IMR-90 (cell line): Measurements from ENCODE around the gene JAK1. TPM values are rescaled to one million over a fixed set of nuclear protein-coding genes. Genes with fewer than 3 reads are reported as not detected.

Experiments used
- ATAC-seq: fragments of 200-7000 bp; cut with Tn5 transposase; 2 replicates; pipeline ENCODE4 v1.9.1; 2020; ENCODE audit warnings: low read depth, mild to moderate bottlenecking, moderate library complexity
- BruUV-seq: library from RNA; stranded (reverse); fragments of 400-500 nt; replicated peaks from 2 replicates; lab custom pipeline; 2021; lab: Mats Ljungman, UMichigan
- CTCF ChIA-PET: fragments of 300-600 bp; formaldehyde crosslinking; extraction: SDS; loops from one replicate; lab custom pipeline; 2021; ENCODE audit warnings: antibody characterized with exemption; lab: Yijun Ruan, JAX
- POLR2A ChIA-PET: fragments of 300-600 bp; sonication (Branson Sonifier 250); formaldehyde crosslinking; loops from one replicate; lab custom pipeline; 2022; ENCODE audit warnings: antibody characterized with exemption; ENCODE audit not compliant: unreplicated experiment; lab: Charles Lee
- DNase-seq: peaks from one replicate; pipeline ENCODE4 v3.0.0; 2013
- H2AFZ ChIP-seq: replicated peaks from 2 replicates; pipeline ENCODE3; 2013; ENCODE audit warnings: low read length, mild to moderate bottlenecking; ENCODE audit not compliant: poor library complexity
- H2AK5ac ChIP-seq: 2 replicates; pipeline ENCODE4 v1.6.1; 2013; ENCODE audit warnings: low read depth, low read length, inconsistent platforms
- H2AK9ac ChIP-seq: replicated peaks from 2 replicates; pipeline ENCODE3; 2013; ENCODE audit warnings: mild to moderate bottlenecking, low read depth, low read length, moderate library complexity; ENCODE audit not compliant: poor library complexity
- H2BK120ac ChIP-seq: 2 replicates; pipeline ENCODE4 v1.6.1; 2013; ENCODE audit warnings: low read depth, low read length, inconsistent platforms
- H2BK15ac ChIP-seq: 3 replicates; pipeline ENCODE4 v1.6.1; 2013; ENCODE audit warnings: low read depth, low read length, inconsistent platforms
- H2BK20ac ChIP-seq: 2 replicates; pipeline ENCODE4 v1.6.1; 2013; ENCODE audit warnings: low read depth, mild to moderate bottlenecking, inconsistent platforms, low read length, moderate library complexity
- H2BK5ac ChIP-seq: 2 replicates; pipeline ENCODE4 v1.6.1; 2013; ENCODE audit warnings: mild to moderate bottlenecking, low read depth, low read length, inconsistent platforms; ENCODE audit not compliant: poor library complexity, severe bottlenecking
- H3K14ac ChIP-seq: replicated peaks from 2 replicates; pipeline ENCODE4 v1.6.1; 2013; ENCODE audit warnings: low read depth, low read length, inconsistent platforms
- H3K18ac ChIP-seq: 2 replicates; pipeline ENCODE4 v1.6.1; 2013; ENCODE audit warnings: low read depth, low read length, control low read depth
- H3K23ac ChIP-seq: 2 replicates; pipeline ENCODE4 v1.6.1; 2013; ENCODE audit warnings: low read depth, low read length, inconsistent platforms
- H3K27ac ChIP-seq: 2 replicates; pipeline ENCODE4 v1.5.1; 2013; ENCODE audit warnings: mild to moderate bottlenecking, control low read depth, low read length; ENCODE audit not compliant: insufficient read depth
- H3K27me3 ChIP-seq: 2 replicates; pipeline ENCODE4 v1.6.1; 2013; ENCODE audit warnings: low read length; ENCODE audit not compliant: control insufficient read depth, insufficient read depth
- H3K36me3 ChIP-seq: 2 replicates; pipeline ENCODE4 v1.6.1; 2013; ENCODE audit warnings: low read length, mixed read lengths; ENCODE audit not compliant: control insufficient read depth, insufficient read depth
- H3K4ac ChIP-seq: 2 replicates; pipeline ENCODE4 v1.6.1; 2013; ENCODE audit warnings: low read depth, low read length, inconsistent platforms
- H3K4me1 ChIP-seq: 2 replicates; pipeline ENCODE4 v1.6.1; 2013; ENCODE audit warnings: low read length, mixed read lengths; ENCODE audit not compliant: control insufficient read depth, insufficient read depth
- H3K4me2 ChIP-seq: 2 replicates; pipeline ENCODE4 v1.6.1; 2013; ENCODE audit warnings: low read depth, mild to moderate bottlenecking, control low read depth, low read length, moderate library complexity
- H3K4me3 ChIP-seq: 2 replicates; pipeline ENCODE4 v1.5.1; 2013; ENCODE audit warnings: low read depth, mild to moderate bottlenecking, control low read depth, low read length, moderate library complexity; ENCODE audit not compliant: insufficient read depth
- H3K56ac ChIP-seq: 2 replicates; pipeline ENCODE4 v1.6.1; 2013; ENCODE audit warnings: low read length, inconsistent platforms; ENCODE audit not compliant: insufficient read depth; ENCODE audit errors: extremely low read depth
- H3K79me1 ChIP-seq, 2 experiments: 2 replicates each; pipeline ENCODE4 v1.6.1; 2013; ENCODE audit warnings: low read length in 2 of 2, inconsistent platforms in 1 of 2, low read depth in 1 of 2
- H3K9ac ChIP-seq: 2 replicates; pipeline ENCODE4 v1.6.1; 2013; ENCODE audit warnings: low read depth, low read length, control low read depth
- H3K9me1 ChIP-seq: 2 replicates; pipeline ENCODE4 v1.6.1; 2013; ENCODE audit warnings: low read length, inconsistent platforms; ENCODE audit not compliant: insufficient read depth
- H3K9me3 ChIP-seq: 2 replicates; pipeline ENCODE4 v1.6.1; 2013; ENCODE audit warnings: low read length; ENCODE audit not compliant: control insufficient read depth, insufficient read depth
- H4K20me1 ChIP-seq: 2 replicates; pipeline ENCODE4 v1.6.1; 2013; ENCODE audit warnings: low read length, inconsistent platforms; ENCODE audit not compliant: insufficient read depth
- H4K5ac ChIP-seq: 2 replicates; pipeline ENCODE4 v1.6.1; 2013; ENCODE audit warnings: mild to moderate bottlenecking, low read depth, low read length, control low read depth
- H4K8ac ChIP-seq, 2 experiments: 2 replicates each; pipeline ENCODE4 v1.6.1; 2013; ENCODE audit warnings: low read depth in 2 of 2, low read length in 2 of 2, control low read depth in 1 of 2, inconsistent platforms in 1 of 2
- H4K91ac ChIP-seq: 2 replicates; pipeline ENCODE4 v1.6.1; 2013; ENCODE audit warnings: low read depth, low read length, inconsistent platforms; ENCODE audit not compliant: insufficient read depth
- CHD1 ChIP-seq: IDR thresholded peaks from 2 replicates; pipeline ENCODE4 v1.6.1; 2012; ENCODE audit warnings: low read depth, low read length, improper control_type of control experiment
- NFE2L2 ChIP-seq: fragments of 150-350 bp; IDR thresholded peaks from 2 replicates; pipeline ENCODE4 v1.6.1; 2016; ENCODE audit warnings: low read depth, mild to moderate bottlenecking, low read length
- POLR2A ChIP-seq: IDR thresholded peaks from 2 replicates; pipeline ENCODE4 v1.6.1; 2012; ENCODE audit warnings: mild to moderate bottlenecking, low read depth, low read length
- RAD21 ChIP-seq: IDR thresholded peaks from 2 replicates; pipeline ENCODE4 v1.6.1; 2012; ENCODE audit warnings: low read length, improper control_type of control experiment
- RFX5 ChIP-seq: IDR thresholded peaks from 2 replicates; pipeline ENCODE4 v1.8.0; 2012; ENCODE audit warnings: low read depth, mild to moderate bottlenecking, low read length, moderate library complexity
- WGBS, 2 experiments: methylation state at CpG; one replicate each; pipeline versions ENCODE4 v1.1.5 to v1.1.7; 2013; ENCODE audit warnings: missing lambda C conversion rate in 2 of 2; ENCODE audit not compliant: insufficient read length in 1 of 2; ENCODE audit errors: extremely low coverage in 2 of 2; 5-methylcytosine and 5-hydroxymethylcytosine counted together
- dilution Hi-C: fragments of 300-500 bp; cut with HindIII; formaldehyde crosslinking; loops from one replicate; pipeline ENCODE4 v1.14.3; 2018; ENCODE audit warnings: low sequenced_read_pairs; ENCODE audit not compliant: unreplicated experiment
- in situ Hi-C: fragments of 300-500 bp; cut with MboI; formaldehyde crosslinking; loops from 3 replicates; pipeline ENCODE4 v1.14.3; 2019; ENCODE audit warnings: low sequenced_read_pairs, inconsistent platforms, mixed read lengths
- intact Hi-C: fragments of 100-400 bp; cut with micrococcal nuclease; formaldehyde crosslinking; loops from 2 replicates; pipeline ENCODE4 v1.10.0; 2022
- polyA plus RNA-seq, 3 experiments: library from polyadenylated mRNA; depleted of rRNA; stranded (reverse); fragments of >200 nt; gene quantifications; 2 replicates each; pipeline ENCODE4 v1.2.3, GENCODE V29; 2012; ENCODE audit warnings: low replicate concordance in 1 of 3
- total RNA-seq: library from RNA; depleted of rRNA; stranded (reverse); fragments of >200 nt; gene quantifications from 2 replicates; pipeline ENCODE4 v1.2.3, GENCODE V29; 2012
- TF ChIP-seq, protein P1 (sequence below): conservative IDR thresholded peaks from 2 replicates; pipeline ENCODE4 v1.5.1; 2012; ENCODE audit warnings: mild to moderate bottlenecking, low read depth, low read length, improper control_type of control experiment

JAK1 gene
- total and polyA plus RNA-seq, 2 of the 4 experiments (the other 2 are of a cell fraction): 76.9 to 103 TPM

DNA sequence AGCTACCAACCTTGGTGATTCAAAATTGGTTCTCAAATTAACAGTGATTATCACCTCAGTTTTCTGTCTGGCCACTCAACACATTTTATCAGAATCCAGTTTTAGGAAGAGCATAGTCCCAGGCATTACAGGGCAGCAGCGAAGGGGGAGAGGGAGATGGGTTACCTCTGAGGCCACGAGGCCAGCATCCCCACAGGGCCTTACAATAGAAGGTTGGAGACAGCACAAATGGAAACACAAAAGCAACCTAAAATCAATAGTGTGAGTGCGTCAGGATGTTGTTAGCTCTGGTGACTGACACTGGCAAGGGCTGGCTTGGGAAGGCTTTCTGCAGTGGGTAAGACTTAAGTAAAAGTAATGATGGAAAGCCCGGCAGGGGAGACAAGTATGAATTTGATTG, 79.5 kb downstream of the JAK1 start:
- no peak overlapping the region for H4K91ac ChIP-seq
- H4K5ac ChIP-seq: no peak overlapping the region
- no peak overlapping the region for H2AK5ac ChIP-seq
- CTCF ChIA-PET: interaction anchor here (0.7 kb wide), 1 partner anchor 10 kb away, joined by 3 read pairs; no protein-coding TSS in a partner anchor
- POLR2A ChIA-PET: no interaction called here
- H3K4me2 ChIP-seq: no peak overlapping the region
- H3K9me1 ChIP-seq: peaks cover 16% of the 10 kb centered on the region; the same call in 1 of the 2 replicates
- peaks cover 16 to 56% of the 10 kb centered on the region in 2 experiments for H3K79me1 ChIP-seq
- intact Hi-C loops (loop anchor here (5.0 to 10.0 kb wide), 2 partner anchors 45 to 798 kb away; no protein-coding TSS in a partner anchor), in situ Hi-C loops (no loop called here), dilution Hi-C loops (no loop called here)
- no peak overlapping the region for H2BK5ac ChIP-seq
- no peaks in the 10 kb centered on the region for H3K27me3 ChIP-seq
- H2AK9ac ChIP-seq: no peak overlapping the region
- H3K27ac ChIP-seq: no peak overlapping the region
- no peak overlapping the region for H3K18ac ChIP-seq
- no peak for TF ChIP-seq POLR2A
- no peak for TF ChIP-seq CHD1
- no peak for TF ChIP-seq RFX5
- TF ChIP-seq NFE2L2: no peak
- TF ChIP-seq RAD21: no peak
- TF ChIP-seq, protein P1, sequence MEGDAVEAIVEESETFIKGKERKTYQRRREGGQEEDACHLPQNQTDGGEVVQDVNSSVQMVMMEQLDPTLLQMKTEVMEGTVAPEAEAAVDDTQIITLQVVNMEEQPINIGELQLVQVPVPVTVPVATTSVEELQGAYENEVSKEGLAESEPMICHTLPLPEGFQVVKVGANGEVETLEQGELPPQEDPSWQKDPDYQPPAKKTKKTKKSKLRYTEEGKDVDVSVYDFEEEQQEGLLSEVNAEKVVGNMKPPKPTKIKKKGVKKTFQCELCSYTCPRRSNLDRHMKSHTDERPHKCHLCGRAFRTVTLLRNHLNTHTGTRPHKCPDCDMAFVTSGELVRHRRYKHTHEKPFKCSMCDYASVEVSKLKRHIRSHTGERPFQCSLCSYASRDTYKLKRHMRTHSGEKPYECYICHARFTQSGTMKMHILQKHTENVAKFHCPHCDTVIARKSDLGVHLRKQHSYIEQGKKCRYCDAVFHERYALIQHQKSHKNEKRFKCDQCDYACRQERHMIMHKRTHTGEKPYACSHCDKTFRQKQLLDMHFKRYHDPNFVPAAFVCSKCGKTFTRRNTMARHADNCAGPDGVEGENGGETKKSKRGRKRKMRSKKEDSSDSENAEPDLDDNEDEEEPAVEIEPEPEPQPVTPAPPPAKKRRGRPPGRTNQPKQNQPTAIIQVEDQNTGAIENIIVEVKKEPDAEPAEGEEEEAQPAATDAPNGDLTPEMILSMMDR: no peak
- no peaks in the 10 kb centered on the region for H3K9me3 ChIP-seq
- peaks cover 2% of the 10 kb centered on the region; the same call in 1 of the 2 replicates for H3K4me1 ChIP-seq
- ATAC-seq (no peak), DNase-seq (no peak)
- no peak overlapping the region for H4K8ac ChIP-seq
- no peak overlapping the region for H2BK15ac ChIP-seq
- peaks cover 7% of the 10 kb centered on the region for H3K36me3 ChIP-seq
- no peak overlapping the region for H2BK120ac ChIP-seq
- H3K9ac ChIP-seq: no peak overlapping the region
- BruUV-seq: no TSS peak
- no peak overlapping the region for H3K23ac ChIP-seq
- H3K56ac ChIP-seq: no peak overlapping the region
- 100% methylated on average over 1 of the region's 4 CpGs; no CpG with 5 or more reads in 1 of the 2 experiments for WGBS, 2 experiments
- no peak overlapping the region for H3K4me3 ChIP-seq
- no peak overlapping the region for H2AFZ ChIP-seq
- no peak overlapping the region for H2BK20ac ChIP-seq
- peaks cover 43% of the 10 kb centered on the region for H4K20me1 ChIP-seq
- no peak overlapping the region for H3K14ac ChIP-seq
- no peak overlapping the region; the same call in 1 of the 2 replicates for H3K4ac ChIP-seq
